ENCODE results near the gene AGRP. TPM values are rescaled to one million over a fixed set of nuclear protein-coding genes. Genes with fewer than 3 reads are reported as not detected.

AGRP gene
- total RNA-seq, 1 experiment from 2014 or later = not detected

DNA sequence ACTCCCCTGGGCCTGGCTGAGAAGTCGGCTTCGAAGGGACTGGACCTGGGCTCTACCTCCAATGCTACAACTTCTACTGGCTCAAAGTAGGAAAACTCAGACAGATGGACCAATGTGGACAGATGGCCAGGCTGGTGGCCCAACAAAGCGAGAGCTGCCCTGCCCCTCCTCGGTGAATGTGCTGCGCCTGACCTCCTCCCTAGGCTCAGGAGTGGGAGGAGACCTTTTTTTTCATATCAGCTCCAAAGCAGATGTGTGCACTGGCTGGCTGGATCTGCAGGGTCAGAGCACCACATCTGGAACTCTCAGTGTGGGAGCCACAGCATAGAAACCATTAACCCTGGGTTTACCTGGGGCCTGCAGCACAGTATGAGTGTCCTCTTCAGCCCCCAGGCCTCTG is 23.2 kb downstream of the AGRP start:
- CTCF ChIA-PET = no interaction called here
- TF ChIP-seq, protein P1, sequence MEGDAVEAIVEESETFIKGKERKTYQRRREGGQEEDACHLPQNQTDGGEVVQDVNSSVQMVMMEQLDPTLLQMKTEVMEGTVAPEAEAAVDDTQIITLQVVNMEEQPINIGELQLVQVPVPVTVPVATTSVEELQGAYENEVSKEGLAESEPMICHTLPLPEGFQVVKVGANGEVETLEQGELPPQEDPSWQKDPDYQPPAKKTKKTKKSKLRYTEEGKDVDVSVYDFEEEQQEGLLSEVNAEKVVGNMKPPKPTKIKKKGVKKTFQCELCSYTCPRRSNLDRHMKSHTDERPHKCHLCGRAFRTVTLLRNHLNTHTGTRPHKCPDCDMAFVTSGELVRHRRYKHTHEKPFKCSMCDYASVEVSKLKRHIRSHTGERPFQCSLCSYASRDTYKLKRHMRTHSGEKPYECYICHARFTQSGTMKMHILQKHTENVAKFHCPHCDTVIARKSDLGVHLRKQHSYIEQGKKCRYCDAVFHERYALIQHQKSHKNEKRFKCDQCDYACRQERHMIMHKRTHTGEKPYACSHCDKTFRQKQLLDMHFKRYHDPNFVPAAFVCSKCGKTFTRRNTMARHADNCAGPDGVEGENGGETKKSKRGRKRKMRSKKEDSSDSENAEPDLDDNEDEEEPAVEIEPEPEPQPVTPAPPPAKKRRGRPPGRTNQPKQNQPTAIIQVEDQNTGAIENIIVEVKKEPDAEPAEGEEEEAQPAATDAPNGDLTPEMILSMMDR (IDR thresholded peaks at IDR 0.05; ENCODE audit: unreplicated experiment) = no peak
- Mint-ChIP-seq H3K36me3 (ENCODE audit: insufficient read depth, unreplicated experiment) (peaks cover 8% of the 10 kb centered on the region), H3K27me3 (ENCODE audit: unreplicated experiment) (no peaks in the 10 kb centered on the region), H3K9me3 (ENCODE audit: low read depth, unreplicated experiment) (no peaks in the 10 kb centered on the region), H3K27ac (ENCODE audit: unreplicated experiment) (no peak overlapping the region), H3K4me3 (ENCODE audit: low read depth, unreplicated experiment) (no peak overlapping the region), H3K4me1 (ENCODE audit: low read depth, unreplicated experiment) (peaks cover 38% of the 10 kb centered on the region)
- DNase-seq = no peak
- BruUV-seq (replicated peaks) = no TSS peak
- intact Hi-C loops (cut with micrococcal nuclease; ENCODE audit: unreplicated experiment) = no loop called here

DNA sequence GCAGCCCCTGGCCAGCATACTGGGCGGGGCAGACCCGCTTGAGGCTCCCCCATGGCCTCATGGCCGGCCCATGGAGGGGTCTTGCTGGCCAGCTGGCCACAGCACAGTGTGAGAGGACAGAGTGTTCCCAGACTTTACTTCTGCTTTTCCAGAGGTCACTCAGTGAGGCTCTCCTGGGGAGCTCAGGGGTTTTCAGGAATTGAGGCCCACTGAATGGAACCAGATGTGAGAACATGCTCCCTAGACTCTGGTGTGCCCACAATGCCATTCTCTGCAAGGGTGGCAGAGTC is 23.5 kb downstream of the AGRP start:
- no TSS peak for BruUV-seq (replicated peaks)
- TF ChIP-seq, protein P1 (IDR thresholded peaks at IDR 0.05; ENCODE audit: unreplicated experiment) = no peak
- Mint-ChIP-seq H3K27ac (ENCODE audit: unreplicated experiment) (no peak overlapping the region), H3K9me3 (ENCODE audit: low read depth, unreplicated experiment) (no peaks in the 10 kb centered on the region), H3K27me3 (ENCODE audit: unreplicated experiment) (no peaks in the 10 kb centered on the region), H3K4me3 (ENCODE audit: low read depth, unreplicated experiment) (no peak overlapping the region), H3K4me1 (ENCODE audit: low read depth, unreplicated experiment) (peaks cover 36% of the 10 kb centered on the region), H3K36me3 (ENCODE audit: insufficient read depth, unreplicated experiment) (peaks cover 8% of the 10 kb centered on the region)
- intact Hi-C loops (cut with micrococcal nuclease; ENCODE audit: unreplicated experiment) = no loop called here
- DNase-seq = no peak
- CTCF ChIA-PET = interaction anchor here (0.6 to 1.2 kb wide), 2 partner anchors 18 to 405 kb away, joined by 3 to 5 read pairs; no protein-coding TSS in a partner anchor

DNA sequence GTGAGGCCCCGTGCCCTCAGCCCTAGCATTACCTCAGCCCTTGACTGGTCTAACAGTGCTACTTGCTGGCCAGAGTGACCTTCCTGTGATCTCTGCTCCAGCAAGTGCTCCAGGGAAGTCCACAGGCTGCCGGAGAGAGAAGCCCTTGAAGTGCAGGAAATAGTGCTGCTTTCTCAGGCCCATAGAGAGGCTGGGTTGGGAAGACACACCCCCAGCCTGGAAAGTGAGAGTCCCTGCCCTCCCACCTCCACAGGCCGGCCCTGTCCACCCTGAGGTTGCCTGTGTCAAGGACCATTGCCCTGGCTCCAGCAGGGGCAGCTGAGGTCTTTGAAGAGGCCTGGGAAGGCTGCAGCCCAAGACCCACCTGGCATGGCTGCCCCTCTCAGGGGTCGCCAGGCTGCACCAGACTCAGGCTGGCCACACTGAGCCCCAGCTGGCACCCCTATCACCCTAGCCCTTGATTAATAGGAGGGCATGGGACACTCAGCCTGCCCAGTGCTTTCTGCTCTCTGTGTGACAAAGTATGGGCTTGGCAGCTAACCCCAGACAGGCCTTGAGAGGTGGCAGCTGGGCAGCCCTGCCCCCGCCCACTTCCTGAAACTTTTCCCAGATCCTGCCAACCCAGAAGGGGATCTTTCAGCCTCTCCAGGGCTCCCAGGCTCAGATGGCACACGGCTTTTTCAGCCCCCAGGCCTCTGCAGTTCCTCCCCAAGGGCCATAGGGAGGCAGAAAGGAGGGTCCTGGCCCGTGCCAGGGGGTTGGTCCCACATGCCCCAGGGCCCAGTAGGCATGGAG is 24.1 kb downstream of the AGRP start:
- DNase-seq = no peak
- CTCF ChIA-PET = interaction anchor here (0.6 to 1.2 kb wide), 2 partner anchors 18 to 406 kb away, joined by 3 to 5 read pairs; no protein-coding TSS in a partner anchor
- TF ChIP-seq, protein P1 (IDR thresholded peaks at IDR 0.05; ENCODE audit: unreplicated experiment) = no peak
- H3K27me3 Mint-ChIP-seq (ENCODE audit: unreplicated experiment) = no peaks in the 10 kb centered on the region
- BruUV-seq (replicated peaks) = no TSS peak
- H3K4me1 Mint-ChIP-seq (ENCODE audit: low read depth, unreplicated experiment) = peaks cover 36% of the 10 kb centered on the region
- no peak overlapping the region for H3K4me3 Mint-ChIP-seq (ENCODE audit: low read depth, unreplicated experiment)
- no peaks in the 10 kb centered on the region for H3K9me3 Mint-ChIP-seq (ENCODE audit: low read depth, unreplicated experiment)
- H3K27ac Mint-ChIP-seq (ENCODE audit: unreplicated experiment) = no peak overlapping the region
- intact Hi-C loops (cut with micrococcal nuclease; ENCODE audit: unreplicated experiment) = no loop called here
- peaks cover 8% of the 10 kb centered on the region for H3K36me3 Mint-ChIP-seq (ENCODE audit: insufficient read depth, unreplicated experiment)

DNA sequence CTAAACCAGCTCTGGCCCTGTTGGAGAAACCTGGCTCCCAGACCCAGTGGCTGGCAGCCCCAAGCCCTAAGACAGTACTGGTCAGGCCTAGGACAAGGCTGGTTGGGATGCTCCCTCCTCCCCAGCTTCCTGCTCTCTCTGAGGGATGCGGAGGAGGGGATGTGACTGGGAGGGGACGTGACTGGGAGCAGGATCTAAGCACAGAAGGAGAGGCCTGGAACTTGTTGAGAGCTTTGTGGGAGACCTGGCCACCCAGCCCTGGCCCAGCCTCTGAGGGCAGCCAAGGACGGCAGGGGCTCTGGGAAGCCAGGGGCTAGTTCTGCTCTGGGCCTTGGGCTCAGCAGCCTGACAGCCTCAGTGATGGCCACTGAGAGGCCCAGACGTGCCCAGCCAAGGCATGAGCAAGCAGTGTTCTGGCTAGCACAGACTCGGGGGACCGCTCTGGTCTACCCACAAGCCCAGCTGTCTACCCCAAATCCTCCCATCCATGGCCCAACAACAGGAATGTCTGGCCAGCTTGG is 25.2 kb downstream of the AGRP start:
- Mint-ChIP-seq H3K27me3 (ENCODE audit: unreplicated experiment) (no peaks in the 10 kb centered on the region), H3K4me1 (ENCODE audit: low read depth, unreplicated experiment) (peaks cover 32% of the 10 kb centered on the region), H3K36me3 (ENCODE audit: insufficient read depth, unreplicated experiment) (peaks cover 5% of the 10 kb centered on the region), H3K9me3 (ENCODE audit: low read depth, unreplicated experiment) (no peaks in the 10 kb centered on the region), H3K27ac (ENCODE audit: unreplicated experiment) (no peak overlapping the region), H3K4me3 (ENCODE audit: low read depth, unreplicated experiment) (no peak overlapping the region)
- no TSS peak for BruUV-seq (replicated peaks)
- intact Hi-C loops (cut with micrococcal nuclease; ENCODE audit: unreplicated experiment) = no loop called here
- TF ChIP-seq, protein P1 (IDR thresholded peaks at IDR 0.05; ENCODE audit: unreplicated experiment) = no peak
- CTCF ChIA-PET = interaction anchor here (0.6 to 1.3 kb wide), 3 partner anchors 26 to 30 kb away, joined by 3 to 4 read pairs (median 3); partner anchors contain the start of gene HSD11B2
- DNase-seq = no peak

Measured in Calu3 (cell line).